Mesendoderm (in vitro differentiated cells): Measurements from ENCODE around the gene SEPTIN10.

ENCODE experiments used
- DNase-seq: peaks from one replicate; pipeline ENCODE4 v3.0.0; 2013
- H2AK5ac ChIP-seq: 2 replicates; pipeline ENCODE4 v1.6.1; 2013; ENCODE audit warnings: low read length, inconsistent platforms
- H2BK120ac ChIP-seq: 2 replicates; pipeline ENCODE4 v1.6.1; 2013; ENCODE audit warnings: low read depth, mild to moderate bottlenecking, low read length, moderate library complexity, mixed read lengths
- H2BK15ac ChIP-seq: replicated peaks from 2 replicates; pipeline ENCODE4 v1.6.1; 2013; ENCODE audit warnings: low read depth, mild to moderate bottlenecking, moderate library complexity
- H2BK5ac ChIP-seq: 2 replicates; pipeline ENCODE4 v1.6.1; 2013; ENCODE audit warnings: low read length, inconsistent platforms
- H3K18ac ChIP-seq: 2 replicates; pipeline ENCODE4 v1.6.1; 2013; ENCODE audit warnings: mild to moderate bottlenecking, low read length, mixed read lengths
- H3K23ac ChIP-seq: one replicate; pipeline ENCODE4 v1.6.1; 2013; ENCODE audit warnings: low read length
- H3K27ac ChIP-seq: 2 replicates; pipeline ENCODE4 v1.5.1; 2013; ENCODE audit warnings: low read depth, mild to moderate bottlenecking, inconsistent platforms, low read length, moderate library complexity
- H3K27me3 ChIP-seq: 2 replicates; pipeline ENCODE4 v1.6.1; 2013; ENCODE audit warnings: low read length, control low read depth, mild to moderate bottlenecking, inconsistent platforms; ENCODE audit not compliant: insufficient read depth, poor library complexity
- H3K36me3 ChIP-seq: 2 replicates; pipeline ENCODE4 v1.6.1; 2013; ENCODE audit warnings: low read length, inconsistent platforms; ENCODE audit not compliant: control insufficient read depth, insufficient read depth
- H3K4ac ChIP-seq: one replicate; pipeline ENCODE4 v1.6.1; 2013; ENCODE audit warnings: low read depth, mild to moderate bottlenecking, low read length, moderate library complexity
- H3K4me1 ChIP-seq: 2 replicates; pipeline ENCODE4 v1.6.1; 2013; ENCODE audit warnings: low read depth, low read length, inconsistent platforms; ENCODE audit not compliant: control insufficient read depth
- H3K4me2 ChIP-seq: 2 replicates; pipeline ENCODE4 v1.6.1; 2013; ENCODE audit warnings: low read length
- H3K4me3 ChIP-seq: 2 replicates; pipeline ENCODE4 v1.5.1; 2013; ENCODE audit warnings: mild to moderate bottlenecking, low read length
- H3K56ac ChIP-seq: one replicate; pipeline ENCODE4 v1.6.1; 2013; ENCODE audit warnings: low read length
- H3K79me1 ChIP-seq: 2 replicates; pipeline ENCODE4 v1.6.1; 2013; ENCODE audit warnings: low read length, inconsistent platforms
- H3K79me2 ChIP-seq: 2 replicates; pipeline ENCODE4 v1.6.1; 2013; ENCODE audit warnings: mild to moderate bottlenecking, low read length; ENCODE audit not compliant: control insufficient read depth, insufficient read depth
- H3K9ac ChIP-seq: 2 replicates; pipeline ENCODE4 v1.6.1; 2013; ENCODE audit warnings: low read length, inconsistent platforms
- H4K5ac ChIP-seq: one replicate; pipeline ENCODE4 v1.6.1; 2013; ENCODE audit warnings: low read length
- H4K8ac ChIP-seq: one replicate; pipeline ENCODE4 v1.6.1; 2013; ENCODE audit warnings: low read depth, mild to moderate bottlenecking, control low read depth, low read length, moderate library complexity
- WGBS: extraction: QIAGEN DNeasy Blood & Tissue Kit; methylation state at CpG from one replicate; pipeline ENCODE4 v1.1.7; 2013; ENCODE audit warnings: low lambda C conversion rate, missing lambda C conversion rate; ENCODE audit not compliant: insufficient coverage; ENCODE audit errors: extremely low coverage; 5-methylcytosine and 5-hydroxymethylcytosine counted together

SEPTIN10 gene

DNA sequence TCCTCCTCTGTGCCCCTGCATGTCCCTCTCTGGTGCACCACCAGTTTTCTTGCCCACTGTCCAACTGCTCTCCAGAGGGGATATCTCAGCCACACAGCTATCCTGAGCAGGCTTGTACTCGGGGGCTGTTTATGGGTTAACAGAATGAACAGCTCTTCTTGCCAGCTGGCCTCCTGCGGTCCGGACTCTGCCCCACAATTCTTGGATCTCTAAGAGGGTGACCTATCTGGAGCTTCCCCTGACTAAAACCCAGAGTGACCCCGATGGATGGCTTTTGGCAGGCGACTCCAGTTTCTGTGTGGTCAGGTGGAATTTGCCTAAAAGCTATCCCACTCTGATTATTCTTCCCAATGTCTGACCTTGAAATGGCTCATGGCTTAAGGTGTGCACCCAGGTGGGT is 9.5 kb upstream of the SEPTIN10 start:
- H2BK15ac ChIP-seq: no peak overlapping the region
- H3K4ac ChIP-seq: no peak overlapping the region
- no peak overlapping the region for H4K5ac ChIP-seq
- H3K4me3 ChIP-seq: no peak overlapping the region
- H4K8ac ChIP-seq: no peak overlapping the region
- no peak overlapping the region for H2BK120ac ChIP-seq
- H3K27ac ChIP-seq: no peak overlapping the region
- no peaks in the 10 kb centered on the region for H3K4me1 ChIP-seq
- H3K36me3 ChIP-seq: no peaks in the 10 kb centered on the region
- H3K79me2 ChIP-seq: no peaks in the 10 kb centered on the region
- DNase-seq: no peak
- no peak overlapping the region for H3K4me2 ChIP-seq
- H3K18ac ChIP-seq: no peak overlapping the region
- peaks cover 3% of the 10 kb centered on the region for H3K79me1 ChIP-seq
- H3K27me3 ChIP-seq: no peaks in the 10 kb centered on the region
- no peak overlapping the region for H2AK5ac ChIP-seq
- H2BK5ac ChIP-seq: no peak overlapping the region
- H3K9ac ChIP-seq: no peak overlapping the region
- WGBS: no CpG with 5 or more reads among the region's 5 CpGs
- no peak overlapping the region for H3K56ac ChIP-seq
- no peak overlapping the region for H3K23ac ChIP-seq

DNA sequence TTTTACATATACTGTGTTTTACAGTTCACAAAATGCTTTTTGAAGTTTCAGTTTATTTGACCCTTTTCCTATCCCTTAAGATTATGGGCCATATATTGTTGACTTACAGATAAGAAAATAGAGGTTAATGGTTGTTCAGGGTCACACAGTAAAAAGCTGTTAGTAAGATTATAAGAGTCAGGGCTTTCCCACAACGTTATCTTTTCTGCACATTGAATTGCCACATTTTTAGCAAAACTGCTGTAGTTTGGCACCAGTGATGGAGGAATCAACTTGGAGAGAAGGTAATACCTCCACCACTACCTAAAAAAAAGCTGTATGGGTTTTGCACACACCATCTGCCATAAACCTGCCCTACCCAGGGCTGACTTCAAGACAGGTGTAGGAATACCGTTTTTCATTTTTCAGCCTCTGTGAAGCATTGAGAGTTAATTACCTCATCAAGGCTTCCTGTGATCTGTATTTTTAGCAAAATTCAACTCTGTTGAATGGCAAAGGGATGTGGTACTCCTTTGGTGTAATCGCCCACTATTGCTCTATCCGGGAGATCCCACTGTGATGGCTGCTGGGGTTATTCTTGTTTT is 5.4 kb upstream of the SEPTIN10 start:
- Histone ChIP-seq H4K8ac (no peak overlapping the region), H4K5ac (no peak overlapping the region), H3K23ac (no peak overlapping the region), H3K4me1 (no peaks in the 10 kb centered on the region), H3K79me2 (peaks cover 24% of the 10 kb centered on the region), H3K27ac (no peak overlapping the region), H2BK5ac (no peak overlapping the region), H3K4ac (no peak overlapping the region), H3K9ac (no peak overlapping the region), H2BK15ac (no peak overlapping the region), H3K27me3 (no peaks in the 10 kb centered on the region), H3K4me3 (no peak overlapping the region), H3K79me1 (peaks cover 7% of the 10 kb centered on the region), H3K4me2 (no peak overlapping the region), H2AK5ac (no peak overlapping the region), H3K36me3 (no peaks in the 10 kb centered on the region), H3K56ac (no peak overlapping the region), H2BK120ac (no peak overlapping the region), H3K18ac (no peak overlapping the region)
- no peak for DNase-seq
- WGBS: no CpG with 5 or more reads among the region's 4 CpGs

DNA sequence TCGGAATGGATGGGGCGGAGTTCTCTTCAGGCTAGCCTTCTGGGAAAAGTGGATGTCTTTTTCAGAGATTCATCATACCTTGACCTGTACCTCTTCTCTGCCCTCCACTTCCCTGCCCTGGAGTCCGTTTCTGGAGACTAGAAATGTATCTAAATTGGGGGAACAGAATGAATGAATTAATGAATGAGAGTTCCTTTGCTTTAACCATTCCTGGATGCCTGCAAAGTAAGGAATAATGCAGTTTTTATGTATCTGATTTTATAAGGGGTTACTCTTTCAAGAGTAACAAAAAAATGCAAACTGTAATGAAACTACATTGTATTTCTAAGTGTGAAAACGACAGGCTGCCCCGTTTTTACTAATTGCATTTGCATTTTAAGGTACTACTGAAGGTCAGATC is 2.4 kb upstream of the SEPTIN10 start:
- peak overlapping the region; percentile 64 for H3K4me2 ChIP-seq
- H3K27ac ChIP-seq: no peak overlapping the region
- no peak overlapping the region for H2BK120ac ChIP-seq
- H3K56ac ChIP-seq: peak overlapping the region; percentile 98
- WGBS: no CpG with 5 or more reads among the region's 5 CpGs
- H3K79me2 ChIP-seq: peaks cover 44% of the 10 kb centered on the region
- peak overlapping the region; percentile 63 for H3K4me3 ChIP-seq
- no peak for DNase-seq
- no peak overlapping the region for H2AK5ac ChIP-seq
- no peak overlapping the region for H3K23ac ChIP-seq
- no peak overlapping the region for H2BK5ac ChIP-seq
- H3K18ac ChIP-seq: no peak overlapping the region
- no peak overlapping the region for H3K4ac ChIP-seq
- no peak overlapping the region for H4K8ac ChIP-seq
- H3K4me1 ChIP-seq: peaks cover 5% of the 10 kb centered on the region
- no peaks in the 10 kb centered on the region for H3K27me3 ChIP-seq
- peak overlapping the region; percentile 65 for H3K9ac ChIP-seq
- H4K5ac ChIP-seq: no peak overlapping the region
- no peaks in the 10 kb centered on the region for H3K36me3 ChIP-seq
- no peak overlapping the region for H2BK15ac ChIP-seq
- peaks cover 10% of the 10 kb centered on the region for H3K79me1 ChIP-seq

DNA sequence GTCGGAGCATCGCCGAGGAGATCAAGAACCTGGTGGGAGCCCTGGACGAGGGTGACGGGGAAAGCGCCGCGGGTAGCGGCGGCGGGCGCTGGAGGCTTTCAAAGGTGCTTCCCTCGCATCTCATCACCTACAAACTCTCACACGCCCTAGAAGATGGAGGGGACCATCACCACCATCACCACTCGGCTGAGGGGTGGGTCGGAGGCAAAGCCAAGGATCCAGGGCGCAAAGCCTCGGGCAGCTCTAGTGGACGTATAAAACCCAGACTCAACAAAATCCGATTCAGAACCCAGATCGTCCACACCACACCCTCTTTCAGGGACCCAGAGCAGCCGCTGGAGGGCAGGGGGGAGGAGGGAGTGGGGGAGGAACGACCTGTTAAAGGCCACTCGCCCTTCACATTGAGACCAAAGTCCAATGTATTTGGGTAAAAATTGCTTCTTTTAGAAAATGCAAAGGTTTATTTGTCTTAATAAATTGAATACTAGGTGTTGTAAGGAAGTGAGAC is 1.9 kb upstream of the SEPTIN10 start:
- Histone ChIP-seq H4K8ac (no peak overlapping the region), H2BK5ac (no peak overlapping the region), H3K9ac (peak overlapping the region; percentile 97), H3K27me3 (no peaks in the 10 kb centered on the region), H3K4ac (peak overlapping the region; percentile 87), H3K79me1 (peaks cover 12% of the 10 kb centered on the region), H2BK120ac (no peak overlapping the region), H3K4me3 (peak overlapping the region; percentile 63), H3K23ac (no peak overlapping the region), H3K79me2 (peaks cover 47% of the 10 kb centered on the region), H3K4me2 (peak overlapping the region; percentile 64), H3K4me1 (peaks cover 5% of the 10 kb centered on the region), H3K27ac (no peak overlapping the region), H2BK15ac (no peak overlapping the region), H4K5ac (no peak overlapping the region), H3K56ac (peak overlapping the region; percentile 98), H3K36me3 (no peaks in the 10 kb centered on the region), H3K18ac (peak overlapping the region; percentile 95), H2AK5ac (no peak overlapping the region)
- DNase-seq: peak; percentile 83
- WGBS: no CpG with 5 or more reads among the region's 24 CpGs

DNA sequence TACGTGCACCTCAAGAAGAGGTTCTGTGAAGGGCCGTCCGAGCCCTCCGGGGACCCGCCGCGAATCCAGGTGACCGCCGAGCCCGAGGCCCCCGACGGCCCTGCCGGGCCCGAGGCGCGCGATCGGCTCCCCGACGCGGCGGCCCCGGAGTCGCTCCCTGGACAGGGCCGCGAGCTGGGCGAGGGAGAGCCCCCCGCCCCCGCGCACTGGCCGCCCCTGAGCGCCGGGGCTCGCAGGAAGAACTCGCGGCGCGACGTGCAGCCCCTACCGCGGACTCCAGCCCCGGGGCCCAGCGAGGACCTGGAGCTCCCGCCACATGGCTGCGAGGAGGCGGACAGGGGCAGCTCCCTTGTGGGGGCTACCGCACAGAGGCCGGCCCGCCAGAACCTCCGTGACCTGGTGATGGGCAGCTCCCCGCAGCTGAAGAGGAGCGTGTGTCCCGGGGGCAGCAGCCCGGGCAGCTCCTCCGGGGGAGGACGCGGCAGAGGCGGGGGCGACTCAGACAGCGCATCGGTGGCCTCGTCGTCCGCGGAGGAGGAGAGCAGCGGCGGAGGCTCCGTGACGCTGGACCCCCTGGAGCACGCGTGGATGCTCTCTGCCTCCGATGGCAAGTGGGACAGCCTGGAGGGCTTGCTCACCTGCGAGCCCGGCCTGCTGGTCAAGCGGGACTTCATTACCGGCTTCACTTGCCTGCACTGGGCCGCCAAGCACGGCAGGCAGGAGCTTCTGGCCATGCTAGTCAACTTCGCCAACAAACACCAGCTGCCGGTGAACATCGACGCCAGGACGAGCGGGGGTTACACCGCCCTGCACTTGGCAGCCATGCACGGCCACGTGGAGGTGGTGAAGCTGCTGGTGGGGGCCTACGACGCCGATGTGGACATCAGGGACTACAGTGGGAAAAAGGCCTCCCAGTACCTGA is 1.2 kb upstream of the SEPTIN10 start:
- H3K79me2 ChIP-seq: peaks cover 53% of the 10 kb centered on the region
- H3K27ac ChIP-seq: peak overlapping the region; percentile 98
- H3K56ac ChIP-seq: peak overlapping the region; percentile 98
- peaks cover 5% of the 10 kb centered on the region for H3K4me1 ChIP-seq
- H4K5ac ChIP-seq: no peak overlapping the region
- DNase-seq: peak; percentile 70
- peak overlapping the region; percentile 87 for H3K4ac ChIP-seq
- H3K79me1 ChIP-seq: peaks cover 12% of the 10 kb centered on the region
- H2BK15ac ChIP-seq: no peak overlapping the region
- peak overlapping the region; percentile 95 for H3K18ac ChIP-seq
- WGBS: no CpG with 5 or more reads among the region's 90 CpGs
- peak overlapping the region; percentile 63 for H3K4me3 ChIP-seq
- H3K27me3 ChIP-seq: no peaks in the 10 kb centered on the region
- H2BK120ac ChIP-seq: peak overlapping the region; percentile 16
- peak overlapping the region; percentile 62 for H2AK5ac ChIP-seq
- H3K4me2 ChIP-seq: peak overlapping the region; percentile 63
- peak overlapping the region; percentile 85 for H2BK5ac ChIP-seq
- no peak overlapping the region for H4K8ac ChIP-seq
- peak overlapping the region; percentile 87 for H3K23ac ChIP-seq
- H3K9ac ChIP-seq: peak overlapping the region; percentile 97
- H3K36me3 ChIP-seq: no peaks in the 10 kb centered on the region
